Amniotic epithelial cell (primary cell): ENCODE measurements around the gene TBX21.
A peak's percentile ranks its signal among the peaks of the same experiment; 100 is the strongest.
"Not testable (repeated sequence)": the region's sequence is repeated elsewhere in the genome, so short reads cannot be mapped to it uniquely, and the experiment has no call there.

Source experiments
- DNase-seq: peaks from one replicate; pipeline ENCODE4 v3.0.0-alpha.2; 2010; ENCODE audit warnings: low read depth

TBX21 gene

DNA sequence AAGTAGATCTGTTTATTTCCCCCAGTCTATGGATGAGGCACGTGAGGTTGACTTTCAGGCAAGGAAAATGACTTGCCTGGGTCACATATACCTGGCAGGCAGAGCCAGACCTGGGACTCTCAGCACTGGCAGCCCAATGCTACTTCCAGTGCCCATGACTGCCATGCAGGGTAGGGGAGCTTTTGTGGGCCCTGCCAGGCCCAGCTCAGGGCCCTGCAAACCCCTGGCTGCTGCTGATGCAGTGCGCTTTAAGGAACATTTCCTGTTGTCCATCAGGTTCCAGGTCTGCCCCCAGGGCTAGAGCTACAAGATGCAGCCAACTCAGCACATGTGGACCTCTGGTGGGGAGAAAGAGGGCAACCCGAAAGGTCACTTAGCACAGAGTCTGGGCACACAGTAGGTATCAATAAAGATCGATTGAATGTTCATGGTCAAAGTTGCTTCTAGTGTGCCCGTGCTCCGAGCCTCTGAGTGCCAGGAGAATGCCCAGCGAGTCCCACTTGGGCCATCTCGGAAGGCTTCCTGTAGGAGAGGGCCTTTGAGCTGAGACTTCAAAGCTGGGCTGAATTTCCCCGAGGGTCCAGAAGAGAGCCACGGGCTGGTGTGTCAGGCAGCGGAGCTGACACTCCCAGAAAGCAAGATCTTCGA lies 513 bp upstream of the TBX21 start:
- no peak for DNase-seq

GRCh38 chr17:47733674-47734410 lies 806 bp downstream of the TBX21 start:
- no peak for DNase-seq

GRCh38 chr17:47735139-47735464 lies 2.1 kb downstream of the TBX21 start:
- no peak for DNase-seq

DNA sequence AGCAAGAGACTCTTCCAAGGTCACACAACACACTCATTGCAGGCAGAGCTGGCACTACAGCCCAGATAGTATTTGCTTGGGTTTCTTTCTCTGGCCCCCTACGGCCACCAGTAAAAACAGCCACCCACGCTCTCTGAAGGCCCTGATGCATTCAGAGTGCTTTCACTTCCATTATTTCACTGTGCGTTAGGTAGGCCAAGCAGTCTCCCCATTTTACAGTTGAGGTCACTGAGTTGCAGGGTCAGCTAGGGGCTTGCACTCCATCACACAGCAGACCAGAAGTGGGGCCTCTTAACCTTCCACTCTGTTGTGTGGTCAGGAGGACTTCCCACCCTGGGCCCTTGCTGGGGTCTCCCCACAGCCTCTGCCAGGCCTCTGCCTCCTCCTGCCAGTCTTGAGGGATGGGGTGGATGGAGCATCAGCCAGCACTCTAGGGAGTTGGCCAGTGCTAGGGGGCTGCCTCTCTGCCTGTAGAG lies 2.5 kb downstream of the TBX21 start:
- no peak for DNase-seq

DNA sequence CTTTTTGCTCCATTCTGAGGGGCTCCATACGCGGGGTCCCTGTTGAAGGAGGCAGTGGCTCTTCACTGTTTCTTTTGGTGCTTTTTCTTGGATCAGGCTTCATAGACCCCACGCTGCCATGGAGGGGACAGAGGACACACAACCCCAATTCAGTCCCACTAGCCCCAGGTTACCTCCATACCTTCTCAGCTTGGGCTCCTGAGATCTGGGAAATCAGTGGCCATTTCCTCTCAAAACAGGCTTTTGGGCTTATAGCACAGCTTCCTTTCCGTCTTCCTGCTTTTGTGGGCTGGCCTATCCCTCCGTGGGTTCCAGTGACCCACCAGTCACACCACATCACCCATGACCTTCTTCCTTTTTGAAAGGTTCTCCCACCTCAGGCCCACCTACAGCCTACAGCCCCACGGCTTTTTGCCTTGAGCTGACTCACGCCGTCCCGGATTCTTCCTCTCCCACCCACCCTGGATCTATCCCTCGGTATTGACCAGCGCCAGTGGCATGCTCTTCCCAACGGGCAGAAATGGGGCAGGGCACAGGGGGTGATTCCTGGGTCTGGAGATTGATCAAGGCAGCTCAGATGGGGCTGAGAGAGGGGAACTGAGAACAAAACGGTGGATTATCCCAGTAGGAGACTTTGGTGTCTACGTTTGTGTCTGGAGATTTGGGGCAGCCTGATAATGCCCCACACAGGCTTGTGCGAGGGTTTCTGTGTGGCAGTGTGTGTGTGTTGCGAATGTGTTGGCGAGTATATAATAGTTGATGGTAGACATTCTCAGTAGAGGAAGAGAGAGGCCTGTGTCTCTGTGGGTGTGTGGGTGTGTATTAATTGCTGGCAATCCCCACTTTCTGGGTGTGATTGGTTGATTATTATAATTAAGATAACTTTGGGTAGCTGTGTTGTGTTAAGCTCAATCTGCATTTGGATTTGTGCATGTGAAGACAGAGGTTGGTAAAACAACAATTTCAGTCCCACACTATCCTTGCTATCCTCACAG lies 3.8 kb downstream of the TBX21 start:
- DNase-seq, result no peak

DNA sequence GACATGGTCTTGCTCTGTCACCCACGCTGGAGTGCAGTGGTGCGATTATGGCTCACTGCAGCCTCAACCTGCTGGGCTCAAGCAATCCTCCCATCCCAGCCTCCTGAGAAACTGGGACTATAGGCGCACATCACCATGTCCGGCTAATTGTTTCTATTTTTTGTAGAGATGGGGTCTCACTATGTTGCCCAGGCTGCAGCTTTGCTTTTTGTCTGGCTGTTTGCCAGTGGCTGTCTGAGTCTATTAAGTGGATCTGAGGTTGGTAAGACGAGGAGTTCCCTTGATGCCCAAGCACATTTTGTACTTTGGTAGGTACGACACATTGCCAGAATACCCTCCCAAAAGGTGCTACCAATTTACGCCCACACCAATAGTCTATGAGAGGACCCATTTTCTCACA lies 5.1 kb downstream of the TBX21 start:
- no peak for DNase-seq

DNA sequence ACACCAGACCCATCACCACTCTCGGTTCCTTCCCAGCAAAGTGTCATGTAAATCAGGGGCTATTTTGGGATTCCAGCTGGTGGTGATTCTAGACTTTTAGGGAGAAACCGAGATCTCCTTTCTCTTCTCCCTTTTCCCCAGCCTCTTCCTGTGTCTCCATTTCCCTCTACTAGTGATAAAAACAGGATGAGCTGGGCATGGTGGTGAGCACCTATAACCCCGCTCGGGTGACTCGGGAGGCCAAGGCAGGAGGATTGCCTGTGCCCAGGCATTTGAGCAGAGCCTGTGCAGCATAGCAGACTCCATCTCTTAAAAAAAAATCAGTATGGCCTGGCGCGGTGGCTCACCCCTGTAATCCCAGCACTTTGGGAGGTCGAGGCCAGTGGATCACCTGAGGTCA lies 6.1 kb downstream of the TBX21 start:
- no peak for DNase-seq

DNA sequence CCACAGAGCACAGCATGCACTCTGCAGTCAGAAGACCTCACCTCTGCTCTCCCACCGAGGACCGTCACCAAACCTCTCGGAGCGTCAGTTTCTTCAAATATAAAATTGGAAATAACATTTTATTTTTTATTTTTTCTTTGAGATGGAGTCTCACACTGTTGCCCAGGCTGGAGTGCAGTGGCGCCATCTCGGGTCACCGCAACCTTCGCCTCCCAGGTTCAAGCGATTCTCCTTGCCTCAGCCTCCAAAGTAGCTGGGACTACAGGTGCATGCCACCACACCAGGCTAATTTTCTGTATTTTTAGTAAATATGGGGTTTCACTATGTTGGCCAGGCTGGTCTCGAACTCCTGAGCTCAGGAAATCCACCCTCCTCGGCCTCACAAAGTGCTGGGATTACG lies 6.9 kb downstream of the TBX21 start:
- DNase-seq, result not testable (repeated sequence)

DNA sequence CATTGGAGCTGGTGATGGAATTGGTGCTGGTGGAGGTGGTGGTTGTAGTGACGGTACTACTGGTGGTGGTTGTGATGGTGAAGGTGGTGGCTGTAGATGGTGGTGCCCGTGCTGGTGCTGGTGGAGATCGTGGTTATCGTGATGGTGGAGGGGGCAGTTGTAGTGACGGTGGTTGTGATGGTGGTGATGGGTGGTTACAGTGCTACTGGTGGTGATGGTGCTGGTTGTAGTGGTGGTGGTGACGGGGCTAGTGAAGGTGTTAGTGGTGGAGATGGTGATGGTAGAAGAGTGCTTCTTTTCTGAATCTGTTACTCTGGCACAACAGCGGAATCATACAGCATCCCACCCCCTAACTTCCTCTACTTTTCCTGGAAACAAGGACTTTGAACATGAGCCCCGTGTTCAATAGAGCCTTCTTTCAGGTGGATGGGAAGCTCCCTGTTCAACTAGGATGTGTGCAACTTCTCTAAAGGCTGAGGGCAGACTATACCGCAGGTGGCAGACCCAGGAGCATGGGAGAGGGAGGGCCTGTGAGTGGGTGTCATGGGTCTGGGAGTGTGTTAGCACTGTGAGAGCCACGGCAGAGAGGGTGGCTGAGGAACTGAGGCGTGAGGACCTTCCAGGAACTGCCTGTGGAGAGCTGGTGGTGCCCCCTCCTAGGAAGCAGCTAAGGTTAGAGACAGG lies 8.2 kb downstream of the TBX21 start:
- no peak for DNase-seq

DNA sequence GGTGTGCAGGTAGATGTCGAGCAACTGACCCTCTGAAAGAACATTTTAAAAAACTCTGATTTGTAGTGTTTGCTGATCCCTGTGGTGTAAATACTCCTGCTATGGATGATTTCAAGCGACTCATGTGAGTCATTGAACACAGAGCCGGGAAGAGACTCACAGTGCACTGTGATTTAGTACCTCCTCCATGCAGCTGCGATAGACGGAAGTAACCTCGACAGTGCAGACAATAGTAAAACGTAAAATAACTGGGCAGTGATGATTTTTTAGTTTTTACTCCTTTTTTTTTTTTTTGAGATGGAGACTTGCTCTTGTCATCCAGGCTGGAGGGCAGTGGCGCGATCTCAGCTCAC lies 8.7 kb downstream of the TBX21 start:
- DNase-seq, result peak; percentile 33

DNA sequence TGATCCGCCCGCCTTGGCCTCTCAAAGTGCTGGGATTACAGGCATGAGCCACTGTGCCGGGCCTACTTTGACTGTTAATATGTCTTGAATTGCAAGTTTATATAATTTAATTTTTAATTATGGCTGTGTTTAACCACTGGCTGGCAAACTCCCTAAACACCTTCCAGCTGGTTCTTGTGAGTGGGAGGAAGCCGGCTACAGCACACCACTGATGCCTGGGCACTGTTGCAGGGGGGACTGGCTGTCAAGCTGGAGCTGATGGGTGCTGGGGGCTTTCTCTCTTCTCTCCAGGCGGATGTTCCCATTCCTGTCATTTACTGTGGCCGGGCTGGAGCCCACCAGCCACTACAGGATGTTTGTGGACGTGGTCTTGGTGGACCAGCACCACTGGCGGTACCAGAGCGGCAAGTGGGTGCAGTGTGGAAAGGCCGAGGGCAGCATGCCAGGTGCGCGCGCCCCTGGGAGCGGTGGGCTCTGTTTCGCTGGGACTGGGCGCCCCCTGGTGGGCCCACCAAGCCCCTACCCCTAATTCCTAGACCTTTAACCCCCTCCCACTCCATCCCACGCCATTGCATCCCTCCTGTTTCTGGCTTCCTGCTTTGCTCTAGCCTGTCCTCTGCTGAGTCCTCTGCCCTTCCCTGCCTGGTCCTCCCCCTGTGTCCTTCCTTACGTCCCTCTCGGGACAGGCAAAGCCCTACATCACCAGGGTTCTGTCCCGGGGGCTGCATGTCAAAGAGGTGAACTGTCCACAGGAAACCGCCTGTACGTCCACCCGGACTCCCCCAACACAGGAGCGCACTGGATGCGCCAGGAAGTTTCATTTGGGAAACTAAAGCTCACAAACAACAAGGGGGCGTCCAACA lies 9.5 kb downstream of the TBX21 start:
- DNase-seq, result no peak

GRCh38 chr17:47744168-47745036 lies 11.4 kb downstream of the TBX21 start:
- DNase-seq, result no peak

DNA sequence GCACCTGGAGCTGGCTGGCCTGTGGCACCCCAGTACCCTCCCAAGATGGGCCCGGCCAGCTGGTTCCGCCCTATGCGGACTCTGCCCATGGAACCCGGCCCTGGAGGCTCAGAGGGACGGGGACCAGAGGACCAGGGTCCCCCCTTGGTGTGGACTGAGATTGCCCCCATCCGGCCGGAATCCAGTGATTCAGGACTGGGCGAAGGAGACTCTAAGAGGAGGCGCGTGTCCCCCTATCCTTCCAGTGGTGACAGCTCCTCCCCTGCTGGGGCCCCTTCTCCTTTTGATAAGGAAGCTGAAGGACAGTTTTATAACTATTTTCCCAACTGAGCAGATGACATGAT lies 12.0 kb downstream of the TBX21 start:
- DNase-seq, result no peak

- no peak for DNase-seq
Measured at GRCh38 chr17:47751471-47751870, 18.4 kb downstream of the TBX21 start.

DNA sequence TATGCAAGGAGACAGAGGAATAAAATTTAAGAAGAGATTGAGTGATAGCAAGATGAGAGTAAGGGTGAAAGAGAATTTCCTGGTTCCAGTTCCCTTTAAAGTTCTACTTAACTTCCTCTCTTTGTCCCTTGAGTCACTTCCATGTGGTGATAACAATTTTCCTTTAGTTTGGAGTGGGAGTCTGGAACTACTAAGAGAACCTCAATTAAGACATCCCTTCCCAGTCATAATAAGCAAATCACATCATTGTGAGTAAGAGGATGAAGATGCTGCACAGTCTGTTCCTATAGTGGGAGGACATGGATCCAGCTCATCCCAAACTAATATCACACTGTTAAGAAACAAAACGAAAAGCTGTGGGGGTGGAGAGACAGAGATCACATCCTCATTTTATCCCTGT lies 24.4 kb downstream of the TBX21 start:
- no peak for DNase-seq

GRCh38 chr17:47760409-47761140 lies 27.5 kb downstream of the TBX21 start:
- DNase-seq, result no peak

DNA sequence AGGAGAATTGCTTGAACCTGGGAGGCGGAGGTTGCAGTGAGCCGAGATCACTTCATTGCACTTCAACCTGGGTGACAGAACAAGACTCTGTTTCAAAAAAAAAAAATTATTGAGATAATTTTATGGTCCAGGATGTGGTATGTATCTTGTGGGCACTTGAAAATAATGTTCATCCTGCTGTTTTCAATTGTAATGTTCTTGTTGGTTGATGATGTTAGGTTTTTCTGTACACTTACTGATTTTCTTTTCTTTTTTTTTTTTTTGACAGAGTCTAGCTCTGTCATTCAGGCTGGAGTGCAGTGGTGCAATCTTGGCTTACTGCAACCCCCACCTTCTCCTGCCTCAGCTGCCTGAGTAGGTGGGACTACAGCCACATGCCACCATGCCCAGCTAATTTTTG lies 29.7 kb downstream of the TBX21 start:
- no peak for DNase-seq

- DNase-seq, result peak; percentile 7
Measured at GRCh38 chr17:47763913-47764582, 31.0 kb downstream of the TBX21 start.

DNA sequence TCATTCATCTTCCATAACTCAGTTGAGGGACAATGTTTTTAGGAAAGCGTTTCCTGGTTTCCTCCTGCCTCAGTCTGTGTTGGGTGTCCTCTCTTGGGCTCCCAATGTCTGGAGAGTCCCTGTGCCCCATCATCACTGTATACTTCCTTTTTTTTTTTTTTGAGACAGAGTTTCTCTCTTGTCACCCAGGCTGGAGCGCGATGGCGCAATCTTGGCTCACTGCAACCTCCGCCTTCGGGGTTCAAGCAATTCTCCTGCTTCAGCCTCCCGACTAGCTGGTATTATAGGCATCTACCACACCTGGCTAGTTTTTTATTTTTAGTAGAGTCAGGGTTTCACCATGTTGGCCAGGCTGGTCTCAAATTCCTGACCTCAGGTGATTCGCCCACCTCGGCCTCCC lies 40.6 kb downstream of the TBX21 start:
- DNase-seq, result not testable (repeated sequence)
